CD4-positive, alpha-beta T cell treated with Interleukin-15 for 1 hour (primary cell): ENCODE measurements around the gene FBL.

Experiments
- DNase-seq: peaks from one replicate; pipeline ENCODE4 v3.0.0-alpha.2; 2020

Gene FBL

GRCh38 chr19:39841041-39841440, 5.1 kb downstream of the FBL start:
- no peak for DNase-seq

GRCh38 chr19:39840492-39840891, 5.7 kb downstream of the FBL start:
- DNase-seq: no peak

- no peak for DNase-seq
Observed at GRCh38 chr19:39839678-39840327, 6.4 kb downstream of the FBL start.

GRCh38 chr19:39838569-39838968, 7.6 kb downstream of the FBL start:
- no peak for DNase-seq

GRCh38 chr19:39837978-39838377, 8.2 kb downstream of the FBL start:
- no peak for DNase-seq

GRCh38 chr19:39834287-39834841, 11.8 kb downstream of the FBL start:
- no peak for DNase-seq

- peak; percentile 99 for DNase-seq
Observed at GRCh38 chr19:39833464-39834286, 12.5 kb downstream of the FBL start, which contains the start of gene DYRK1B. Gene DYRK1B (minus strand): TSS chr19:39834162. CDS start chr19:39831867, 2,295 bp downstream.

- no peak for DNase-seq
Observed at GRCh38 chr19:39833160-39833463, 13.1 kb downstream of the FBL start.

- DNase-seq: no peak
Observed at GRCh38 chr19:39832341-39833083, 13.7 kb downstream of the FBL start.

- DNase-seq: no peak
Observed at GRCh38 chr19:39831679-39832078, 14.5 kb downstream of the FBL start.

GRCh38 chr19:39830847-39831246, 15.3 kb downstream of the FBL start:
- DNase-seq: no peak

GRCh38 chr19:39830406-39830805, 15.8 kb downstream of the FBL start:
- DNase-seq: no peak

- DNase-seq: no peak
Observed at GRCh38 chr19:39829702-39830275, 16.4 kb downstream of the FBL start.

GRCh38 chr19:39828654-39829032, 17.5 kb downstream of the FBL start:
- no peak for DNase-seq

- DNase-seq: peak; percentile 35
Observed at GRCh38 chr19:39828015-39828653, 18.0 kb downstream of the FBL start.

GRCh38 chr19:39827216-39827615, 19.0 kb downstream of the FBL start:
- no peak for DNase-seq

- no peak for DNase-seq
Observed at GRCh38 chr19:39826311-39826945, 19.8 kb downstream of the FBL start.

GRCh38 chr19:39825531-39826076, 20.6 kb downstream of the FBL start:
- no peak for DNase-seq

GRCh38 chr19:39825093-39825463, 21.1 kb downstream of the FBL start:
- DNase-seq: no peak

- peak; percentile 91 for DNase-seq
Observed at GRCh38 chr19:39824143-39825092, 21.8 kb downstream of the FBL start.

- DNase-seq: no peak
Observed at GRCh38 chr19:39823686-39824085, 22.5 kb downstream of the FBL start.
